GM12878 (cell line): Measurements from ENCODE around the gene LDLRAD4. TPM values are rescaled to one million over a fixed set of nuclear protein-coding genes. Genes with fewer than 3 reads are reported as not detected.

Source experiments
- CBFB ChIP-seq: IDR thresholded peaks from 2 replicates; pipeline ENCODE4 v1.6.1; 2016; ENCODE audit warnings: antibody characterized with exemption, low read depth
- GABPA ChIP-seq: IDR thresholded peaks from 2 replicates; pipeline ENCODE4 v1.6.1; 2014; ENCODE audit warnings: antibody characterized with exemption, low read depth, mild to moderate bottlenecking, inconsistent platforms
- IKZF1 ChIP-seq: fragments of 450-650 bp; conservative IDR thresholded peaks from 2 replicates; pipeline ENCODE4 v1.6.1; 2017; ENCODE audit warnings: antibody characterized with exemption, mild to moderate bottlenecking
- RBBP5 ChIP-seq: fragments of 200-600 bp; sonication (generic); conservative IDR thresholded peaks from 2 replicates; pipeline ENCODE4 v1.6.1; 2016
- SREBF2 ChIP-seq: IDR thresholded peaks from 2 replicates; pipeline ENCODE4 v1.6.1; 2012; ENCODE audit warnings: mild to moderate bottlenecking, low read length
- polyA plus RNA-seq, 11 experiments: library from polyadenylated mRNA; depleted of rRNA in 4 of 11; unstranded in 6 of 11; stranded (reverse) in 5 of 11; fragments of >200 nt; fragmentation: Nextera tagmentation in 4 of 11; fragmentation: Illumina TruSeq in 1 of 11; extraction: Ambion mirVana in 4 of 11; extraction: Trizol in 1 of 11; gene quantifications; 1 replicate in 1 of 11; 2 replicates in 10 of 11; pipeline versions ENCODE4 v1.2.1 to v1.2.3, GENCODE V29; 2011 to 2016; ENCODE audit warnings: inconsistent platforms in 2 of 11, missing spikeins in 2 of 11, low read depth in 1 of 11
- total RNA-seq, 4 experiments: library from RNA; depleted of rRNA in 3 of 4; stranded (reverse); fragments of >200 nt in 3 of 4; fragmentation: Illumina TruSeq in 1 of 4; extraction: Trizol in 1 of 4; gene quantifications; 2 replicates each; pipeline versions ENCODE4 v1.2.1 to v1.2.3, GENCODE V29; 2013 to 2021
- TF ChIP-seq, protein P1 (sequence below): fragments of 450-650 bp; IDR thresholded peaks from 2 replicates; pipeline ENCODE4 v1.6.1; 2017; ENCODE audit warnings: mild to moderate bottlenecking, moderate library complexity
- TF ChIP-seq, protein P2 (sequence below): IDR thresholded peaks from 2 replicates; pipeline ENCODE4 v1.6.1; 2012; ENCODE audit warnings: improper control_type of control experiment, low read depth, low read length; ENCODE audit not compliant: insufficient replicate concordance
- TF ChIP-seq, protein P3 (sequence below): fragments of 450-650 bp; formaldehyde crosslinking; IDR thresholded peaks from 2 replicates; pipeline ENCODE4 v1.4.0; 2022; ENCODE audit warnings: mild to moderate bottlenecking, moderate library complexity

Gene LDLRAD4
- total and polyA plus RNA-seq, 10 of the 15 experiments (the other 5 are each of a cell fraction or from before 2014, with no cell fraction given), result 2.7 to 16.8 (median 11.2) TPM

DNA sequence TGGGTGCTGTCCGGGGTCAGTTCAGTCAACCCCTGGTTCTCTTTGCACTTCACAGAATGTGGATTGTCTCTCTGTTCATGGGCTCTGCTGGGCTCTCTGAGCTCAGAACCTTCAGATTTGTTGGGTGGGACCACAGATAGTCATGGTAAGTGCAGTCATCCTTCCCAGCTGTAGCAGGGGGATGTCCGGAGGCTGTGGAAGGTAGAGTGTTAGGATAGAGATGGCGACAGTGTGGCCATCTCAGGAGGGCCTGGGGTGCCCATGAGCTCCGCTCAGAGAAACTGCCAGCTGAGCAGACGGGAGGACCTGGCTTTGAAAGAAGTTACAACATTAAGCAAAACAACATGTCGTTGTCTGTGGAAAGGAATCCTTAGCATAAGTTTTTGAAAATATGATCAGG lies 358.0 kb downstream of the LDLRAD4 start (continued):
- TF ChIP-seq, protein P1, sequence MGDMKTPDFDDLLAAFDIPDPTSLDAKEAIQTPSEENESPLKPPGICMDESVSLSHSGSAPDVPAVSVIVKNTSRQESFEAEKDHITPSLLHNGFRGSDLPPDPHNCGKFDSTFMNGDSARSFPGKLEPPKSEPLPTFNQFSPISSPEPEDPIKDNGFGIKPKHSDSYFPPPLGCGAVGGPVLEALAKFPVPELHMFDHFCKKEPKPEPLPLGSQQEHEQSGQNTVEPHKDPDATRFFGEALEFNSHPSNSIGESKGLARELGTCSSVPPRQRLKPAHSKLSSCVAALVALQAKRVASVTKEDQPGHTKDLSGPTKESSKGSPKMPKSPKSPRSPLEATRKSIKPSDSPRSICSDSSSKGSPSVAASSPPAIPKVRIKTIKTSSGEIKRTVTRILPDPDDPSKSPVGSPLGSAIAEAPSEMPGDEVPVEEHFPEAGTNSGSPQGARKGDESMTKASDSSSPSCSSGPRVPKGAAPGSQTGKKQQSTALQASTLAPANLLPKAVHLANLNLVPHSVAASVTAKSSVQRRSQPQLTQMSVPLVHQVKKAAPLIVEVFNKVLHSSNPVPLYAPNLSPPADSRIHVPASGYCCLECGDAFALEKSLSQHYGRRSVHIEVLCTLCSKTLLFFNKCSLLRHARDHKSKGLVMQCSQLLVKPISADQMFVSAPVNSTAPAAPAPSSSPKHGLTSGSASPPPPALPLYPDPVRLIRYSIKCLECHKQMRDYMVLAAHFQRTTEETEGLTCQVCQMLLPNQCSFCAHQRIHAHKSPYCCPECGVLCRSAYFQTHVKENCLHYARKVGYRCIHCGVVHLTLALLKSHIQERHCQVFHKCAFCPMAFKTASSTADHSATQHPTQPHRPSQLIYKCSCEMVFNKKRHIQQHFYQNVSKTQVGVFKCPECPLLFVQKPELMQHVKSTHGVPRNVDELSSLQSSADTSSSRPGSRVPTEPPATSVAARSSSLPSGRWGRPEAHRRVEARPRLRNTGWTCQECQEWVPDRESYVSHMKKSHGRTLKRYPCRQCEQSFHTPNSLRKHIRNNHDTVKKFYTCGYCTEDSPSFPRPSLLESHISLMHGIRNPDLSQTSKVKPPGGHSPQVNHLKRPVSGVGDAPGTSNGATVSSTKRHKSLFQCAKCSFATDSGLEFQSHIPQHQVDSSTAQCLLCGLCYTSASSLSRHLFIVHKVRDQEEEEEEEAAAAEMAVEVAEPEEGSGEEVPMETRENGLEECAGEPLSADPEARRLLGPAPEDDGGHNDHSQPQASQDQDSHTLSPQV, result peak; percentile 96
- TF ChIP-seq, protein P2, sequence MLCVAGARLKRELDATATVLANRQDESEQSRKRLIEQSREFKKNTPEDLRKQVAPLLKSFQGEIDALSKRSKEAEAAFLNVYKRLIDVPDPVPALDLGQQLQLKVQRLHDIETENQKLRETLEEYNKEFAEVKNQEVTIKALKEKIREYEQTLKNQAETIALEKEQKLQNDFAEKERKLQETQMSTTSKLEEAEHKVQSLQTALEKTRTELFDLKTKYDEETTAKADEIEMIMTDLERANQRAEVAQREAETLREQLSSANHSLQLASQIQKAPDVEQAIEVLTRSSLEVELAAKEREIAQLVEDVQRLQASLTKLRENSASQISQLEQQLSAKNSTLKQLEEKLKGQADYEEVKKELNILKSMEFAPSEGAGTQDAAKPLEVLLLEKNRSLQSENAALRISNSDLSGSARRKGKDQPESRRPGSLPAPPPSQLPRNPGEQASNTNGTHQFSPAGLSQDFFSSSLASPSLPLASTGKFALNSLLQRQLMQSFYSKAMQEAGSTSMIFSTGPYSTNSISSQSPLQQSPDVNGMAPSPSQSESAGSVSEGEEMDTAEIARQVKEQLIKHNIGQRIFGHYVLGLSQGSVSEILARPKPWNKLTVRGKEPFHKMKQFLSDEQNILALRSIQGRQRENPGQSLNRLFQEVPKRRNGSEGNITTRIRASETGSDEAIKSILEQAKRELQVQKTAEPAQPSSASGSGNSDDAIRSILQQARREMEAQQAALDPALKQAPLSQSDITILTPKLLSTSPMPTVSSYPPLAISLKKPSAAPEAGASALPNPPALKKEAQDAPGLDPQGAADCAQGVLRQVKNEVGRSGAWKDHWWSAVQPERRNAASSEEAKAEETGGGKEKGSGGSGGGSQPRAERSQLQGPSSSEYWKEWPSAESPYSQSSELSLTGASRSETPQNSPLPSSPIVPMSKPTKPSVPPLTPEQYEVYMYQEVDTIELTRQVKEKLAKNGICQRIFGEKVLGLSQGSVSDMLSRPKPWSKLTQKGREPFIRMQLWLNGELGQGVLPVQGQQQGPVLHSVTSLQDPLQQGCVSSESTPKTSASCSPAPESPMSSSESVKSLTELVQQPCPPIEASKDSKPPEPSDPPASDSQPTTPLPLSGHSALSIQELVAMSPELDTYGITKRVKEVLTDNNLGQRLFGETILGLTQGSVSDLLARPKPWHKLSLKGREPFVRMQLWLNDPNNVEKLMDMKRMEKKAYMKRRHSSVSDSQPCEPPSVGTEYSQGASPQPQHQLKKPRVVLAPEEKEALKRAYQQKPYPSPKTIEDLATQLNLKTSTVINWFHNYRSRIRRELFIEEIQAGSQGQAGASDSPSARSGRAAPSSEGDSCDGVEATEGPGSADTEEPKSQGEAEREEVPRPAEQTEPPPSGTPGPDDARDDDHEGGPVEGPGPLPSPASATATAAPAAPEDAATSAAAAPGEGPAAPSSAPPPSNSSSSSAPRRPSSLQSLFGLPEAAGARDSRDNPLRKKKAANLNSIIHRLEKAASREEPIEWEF, result no peak
- TF ChIP-seq SREBF2 (no peak), CBFB (no peak), IKZF1 (no peak), GABPA (no peak), RBBP5 (no peak)
- TF ChIP-seq, protein P3, sequence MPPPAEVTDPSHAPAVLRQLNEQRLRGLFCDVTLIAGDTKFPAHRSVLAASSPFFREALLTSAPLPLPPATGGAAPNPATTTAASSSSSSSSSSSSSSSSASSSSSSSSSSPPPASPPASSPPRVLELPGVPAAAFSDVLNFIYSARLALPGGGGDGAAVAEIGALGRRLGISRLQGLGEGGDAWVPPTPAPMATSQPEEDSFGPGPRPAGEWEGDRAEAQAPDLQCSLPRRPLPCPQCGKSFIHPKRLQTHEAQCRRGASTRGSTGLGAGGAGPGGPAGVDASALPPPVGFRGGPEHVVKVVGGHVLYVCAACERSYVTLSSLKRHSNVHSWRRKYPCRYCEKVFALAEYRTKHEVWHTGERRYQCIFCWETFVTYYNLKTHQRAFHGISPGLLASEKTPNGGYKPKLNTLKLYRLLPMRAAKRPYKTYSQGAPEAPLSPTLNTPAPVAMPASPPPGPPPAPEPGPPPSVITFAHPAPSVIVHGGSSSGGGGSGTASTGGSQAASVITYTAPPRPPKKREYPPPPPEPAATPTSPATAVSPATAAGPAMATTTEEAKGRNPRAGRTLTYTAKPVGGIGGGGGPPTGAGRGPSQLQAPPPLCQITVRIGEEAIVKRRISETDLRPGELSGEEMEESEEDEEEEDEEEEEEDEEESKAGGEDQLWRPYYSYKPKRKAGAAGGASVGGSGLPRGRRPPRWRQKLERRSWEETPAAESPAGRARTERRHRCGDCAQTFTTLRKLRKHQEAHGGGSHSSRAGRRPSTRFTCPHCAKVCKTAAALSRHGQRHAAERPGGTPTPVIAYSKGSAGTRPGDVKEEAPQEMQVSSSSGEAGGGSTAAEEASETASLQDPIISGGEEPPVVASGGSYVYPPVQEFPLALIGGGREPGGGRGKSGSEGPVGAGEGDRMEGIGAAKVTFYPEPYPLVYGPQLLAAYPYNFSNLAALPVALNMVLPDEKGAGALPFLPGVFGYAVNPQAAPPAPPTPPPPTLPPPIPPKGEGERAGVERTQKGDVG (CRISPR knock-in tag), result peak; percentile 86
